GM12878 (cell line): ENCODE data around the gene SOBP. TPM values are rescaled to one million over a fixed set of nuclear protein-coding genes. Genes with fewer than 3 reads are reported as not detected.

Experiments used
- ATAC-seq: fragments of 200-7000 bp; cut with Tn5 transposase; 3 replicates; pipeline ENCODE4 v1.9.1; 2020; ENCODE audit warnings: mild to moderate bottlenecking, moderate library complexity
- BruUV-seq: library from RNA; stranded (reverse); fragments of 400-500 nt; replicated peaks from 2 replicates; lab custom pipeline; 2021; lab: Mats Ljungman, UMichigan
- CTCF ChIA-PET: fragments of 300-600 bp; sonication (Branson Sonifier 250); formaldehyde crosslinking; extraction: SDS; loops from one replicate; lab custom pipeline; 2021; ENCODE audit warnings: inconsistent platforms; lab: Yijun Ruan, JAX
- POLR2A ChIA-PET: fragments of 350-600 bp; formaldehyde crosslinking; extraction: SDS; loops from one replicate; lab custom pipeline; 2021; ENCODE audit warnings: inconsistent platforms; lab: Charles Lee
- RAD21 ChIA-PET: fragments of 300-600 bp; sonication (Branson Sonifier 250); formaldehyde crosslinking; loops from one replicate; lab custom pipeline; 2023; ENCODE audit warnings: antibody characterized with exemption; ENCODE audit not compliant: unreplicated experiment; lab: Charles Lee
- SMC1A ChIA-PET: fragments of 300-600 bp; sonication (Branson Sonifier 250); formaldehyde crosslinking; loops from one replicate; lab custom pipeline; 2023; ENCODE audit not compliant: unreplicated experiment, uncharacterized antibody; lab: Charles Lee
- DNase-seq: peaks from one replicate; pipeline ENCODE4 v3.0.0-alpha.2; 2011; ENCODE audit warnings: low read depth, low spot score
- FAIRE-seq: peaks from 3 replicates; lab custom pipeline; 2011; peaks lifted over from hg19 to GRCh38; lab: Jason Lieb, UNC
- H2AFZ ChIP-seq: 2 replicates; pipeline ENCODE4 v1.6.0; 2011; ENCODE audit warnings: low read depth, low read length, control low read depth; ENCODE audit not compliant: control insufficient read depth
- H3K27ac ChIP-seq: 2 replicates; pipeline ENCODE4 v1.5.1; 2011; ENCODE audit warnings: control low read depth; ENCODE audit not compliant: control insufficient read depth, insufficient read depth
- H3K27me3 ChIP-seq, 2 experiments: replicated peaks in 1 of 2; 2 replicates each; pipeline versions ENCODE4 v1.6.0 to v1.6.1; 2011; ENCODE audit warnings: low read length in 1 of 2; ENCODE audit not compliant: control insufficient read depth in 2 of 2, insufficient read depth in 2 of 2
- H3K36me3 ChIP-seq, 2 experiments: 2 replicates each; pipeline ENCODE4 v1.5.1; 2011; ENCODE audit warnings: low read length in 1 of 2; ENCODE audit not compliant: control insufficient read depth in 2 of 2, insufficient read depth in 2 of 2
- H3K4me1 ChIP-seq: 2 replicates; pipeline ENCODE4 v1.6.1; 2011; ENCODE audit warnings: mild to moderate bottlenecking, low read length, moderate library complexity, mixed read lengths; ENCODE audit not compliant: control insufficient read depth, insufficient read depth
- H3K4me2 ChIP-seq: 2 replicates; pipeline ENCODE4 v1.6.0; 2011; ENCODE audit warnings: control low read depth; ENCODE audit not compliant: control insufficient read depth, insufficient read depth
- H3K4me3 ChIP-seq: fragments of 200-600 bp; sonication (generic); 2 replicates; pipeline ENCODE4 v1.5.1; 2016
- H3K79me2 ChIP-seq: 2 replicates; pipeline ENCODE4 v1.6.0; 2011; ENCODE audit warnings: low read length; ENCODE audit not compliant: control insufficient read depth, insufficient read depth
- H3K9ac ChIP-seq: 2 replicates; pipeline ENCODE4 v1.8.0; 2011; ENCODE audit warnings: low read length, control low read depth, mixed read lengths; ENCODE audit not compliant: control insufficient read depth, insufficient read depth
- H3K9me3 ChIP-seq: replicated peaks from 3 replicates; pipeline ENCODE4 v1.5.1; 2011; ENCODE audit warnings: mild to moderate bottlenecking, low read length; ENCODE audit not compliant: control insufficient read depth, insufficient read depth
- H4K20me1 ChIP-seq: 2 replicates; pipeline ENCODE4 v1.6.0; 2011; ENCODE audit not compliant: control insufficient read depth, insufficient read depth
- BACH1 ChIP-seq: fragments of 450-650 bp; IDR thresholded peaks from 2 replicates; pipeline ENCODE4 v1.6.1; 2017; ENCODE audit warnings: mild to moderate bottlenecking, borderline replicate concordance
- CREM ChIP-seq: IDR thresholded peaks from 2 replicates; pipeline ENCODE4 v1.6.1; 2014; ENCODE audit warnings: antibody characterized with exemption, low read depth
- DPF2 ChIP-seq: fragments of 450-650 bp; IDR thresholded peaks from 2 replicates; pipeline ENCODE4 v1.6.1; 2017; ENCODE audit warnings: mild to moderate bottlenecking
- EED ChIP-seq: sonication (generic); IDR thresholded peaks from 2 replicates; pipeline ENCODE4 v1.6.1; 2016; ENCODE audit warnings: antibody characterized with exemption, low read depth
- ETV6 ChIP-seq, 2 experiments: fragments of 450-650 bp in 1 of 2; IDR thresholded peaks in 1 of 2; conservative IDR thresholded peaks in 1 of 2; 2 replicates each; pipeline ENCODE4 v1.6.1; 2014; ENCODE audit warnings: antibody characterized with exemption in 1 of 2, borderline replicate concordance in 1 of 2, low read depth in 1 of 2, mild to moderate bottlenecking in 1 of 2, moderate library complexity in 1 of 2
- FOXK2 ChIP-seq: fragments of 450-650 bp; IDR thresholded peaks from 2 replicates; pipeline ENCODE4 v1.6.1; 2017; ENCODE audit warnings: mild to moderate bottlenecking, moderate library complexity
- KAT2A ChIP-seq: conservative IDR thresholded peaks from 2 replicates; pipeline ENCODE4 v1.6.1; 2011; ENCODE audit warnings: low read depth, low read length; ENCODE audit not compliant: control insufficient read depth
- MEF2A ChIP-seq: IDR thresholded peaks from 2 replicates; pipeline ENCODE4 v1.6.1; 2011; ENCODE audit warnings: low read depth, mild to moderate bottlenecking, low read length, moderate library complexity; ENCODE audit not compliant: insufficient read depth
- MTA3 ChIP-seq: IDR thresholded peaks from 2 replicates; pipeline ENCODE4 v1.6.1; 2012; ENCODE audit warnings: low read length, inconsistent platforms, borderline replicate concordance
- MXI1 ChIP-seq: fragments of 150-350 bp; IDR thresholded peaks from 2 replicates; pipeline ENCODE4 v1.6.1; 2011; ENCODE audit warnings: low read depth, mild to moderate bottlenecking, inconsistent platforms, low read length, improper control_type of control experiment
- PRDM15 ChIP-seq: fragments of 450-650 bp; formaldehyde crosslinking; IDR thresholded peaks from 2 replicates; pipeline ENCODE4 v1.4.0; 2020; ENCODE audit warnings: mild to moderate bottlenecking, moderate library complexity
- SIX5 ChIP-seq: IDR thresholded peaks from 2 replicates; pipeline ENCODE4 v1.6.1; 2011; ENCODE audit warnings: mild to moderate bottlenecking, low read depth, low read length, moderate library complexity; ENCODE audit not compliant: severe bottlenecking
- SMC3 ChIP-seq: IDR thresholded peaks from 2 replicates; pipeline ENCODE4 v1.6.1; 2011; ENCODE audit warnings: low read length, improper control_type of control experiment, borderline replicate concordance
- SP1 ChIP-seq: IDR thresholded peaks from one replicate; pipeline ENCODE4 v1.6.1; 2011; ENCODE audit warnings: low read depth, low read length
- STAT1 ChIP-seq: fragments of 450-650 bp; conservative IDR thresholded peaks from 2 replicates; pipeline ENCODE4 v1.6.1; 2014; ENCODE audit warnings: antibody characterized with exemption, mild to moderate bottlenecking
- WGBS: methylation state at CpG from one replicate; pipeline ENCODE4 v1.1.6; 2016; ENCODE audit warnings: low lambda C conversion rate; ENCODE audit not compliant: insufficient replicate concordance, insufficient coverage; ENCODE audit errors: missing lambda C conversion rate; 5-methylcytosine and 5-hydroxymethylcytosine counted together
- in situ Hi-C: fragments of 300-500 bp; cut with MboI; formaldehyde crosslinking; loops from 9 replicates; pipeline ENCODE4 v1.14.3; 2018; ENCODE audit warnings: mixed read lengths
- intact Hi-C: fragments of 100-400 bp; cut with micrococcal nuclease; formaldehyde crosslinking; loops from one replicate; pipeline ENCODE4 v1.14.2; 2022; ENCODE audit not compliant: unreplicated experiment
- polyA plus RNA-seq, 11 experiments: library from polyadenylated mRNA; depleted of rRNA in 4 of 11; unstranded in 6 of 11; stranded (reverse) in 5 of 11; fragments of >200 nt; fragmentation: Nextera tagmentation in 4 of 11; fragmentation: Illumina TruSeq in 1 of 11; extraction: Ambion mirVana in 4 of 11; extraction: Trizol in 1 of 11; gene quantifications; 1 replicate in 1 of 11; 2 replicates in 10 of 11; pipeline versions ENCODE4 v1.2.1 to v1.2.3, GENCODE V29; 2011 to 2016; ENCODE audit warnings: inconsistent platforms in 2 of 11, missing spikeins in 2 of 11, low read depth in 1 of 11
- total RNA-seq, 4 experiments: library from RNA; depleted of rRNA in 3 of 4; stranded (reverse); fragments of >200 nt in 3 of 4; fragmentation: Illumina TruSeq in 1 of 4; extraction: Trizol in 1 of 4; gene quantifications; 2 replicates each; pipeline versions ENCODE4 v1.2.1 to v1.2.3, GENCODE V29; 2013 to 2021
- TF ChIP-seq, protein P1 (sequence below): fragments of 450-650 bp; IDR thresholded peaks from 2 replicates; pipeline ENCODE4 v1.6.1; 2017; ENCODE audit warnings: antibody characterized with exemption, mild to moderate bottlenecking, moderate library complexity

SOBP gene
- total and polyA plus RNA-seq, 10 of the 15 experiments (the other 5 are each of a cell fraction or from before 2014, with no cell fraction given), result 0.49 to 1.9 (median 0.78) TPM

DNA sequence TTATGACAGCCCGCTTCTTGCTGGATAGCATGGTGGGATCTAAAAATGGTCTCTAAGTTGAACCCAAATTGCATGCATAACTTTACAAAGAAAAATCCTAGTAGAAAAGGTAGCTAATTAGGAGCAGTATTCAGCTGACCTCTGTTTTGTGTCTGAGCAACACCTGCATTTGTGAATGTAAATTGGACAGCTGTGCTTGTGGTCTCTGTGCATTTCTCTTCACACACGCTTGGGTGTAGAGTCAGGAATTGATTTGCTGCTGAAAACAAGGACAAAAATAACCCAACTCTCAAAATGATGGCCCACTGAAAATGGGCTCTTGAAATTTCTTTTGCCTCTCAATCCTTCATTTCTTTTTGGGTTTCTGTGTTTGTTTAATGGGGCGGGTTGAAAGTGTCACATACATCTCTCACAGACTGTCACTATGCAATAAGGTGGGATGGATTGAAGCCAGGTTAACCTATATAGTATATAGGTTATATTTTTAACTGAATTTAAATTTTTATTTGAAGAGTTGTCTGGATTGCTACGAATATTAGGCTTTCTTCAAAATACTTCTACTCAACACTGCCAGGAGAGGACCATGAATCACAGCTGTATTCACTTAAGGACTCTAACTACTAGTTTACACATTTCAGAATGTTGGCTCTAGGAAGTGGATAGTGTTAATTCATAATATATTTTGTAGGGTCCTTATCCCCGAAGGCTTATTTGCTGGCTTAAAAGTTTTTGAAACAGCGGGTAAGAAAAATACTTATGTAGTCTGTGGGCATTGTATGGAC, 46.5 kb downstream of the SOBP start:
- ChIA-PET CTCF (interaction anchor here (1.5 kb wide), 1 partner anchor 138 kb away, joined by 3 read pairs; no protein-coding TSS in a partner anchor), RAD21 (no interaction called here), POLR2A (no interaction called here), SMC1A (no interaction called here)
- ATAC-seq (no peak), DNase-seq (peak; percentile 7), FAIRE-seq (no peak)
- H3K27ac ChIP-seq, result no peak overlapping the region
- peaks cover 0 to 5% of the 10 kb centered on the region in 2 experiments; a peak in 1 of 4 replicates for H3K27me3 ChIP-seq
- in situ Hi-C loops (no loop called here), intact Hi-C loops (loop anchor here (5.0 kb wide), 1 partner anchor 121 kb away; no protein-coding TSS in a partner anchor)
- no peak overlapping the region for H3K4me3 ChIP-seq
- H3K9ac ChIP-seq, result no peak overlapping the region
- H3K9me3 ChIP-seq, result no peaks in the 10 kb centered on the region
- H3K79me2 ChIP-seq, result no peaks in the 10 kb centered on the region
- BruUV-seq, result no TSS peak
- no peak overlapping the region for H2AFZ ChIP-seq
- H4K20me1 ChIP-seq, result no peaks in the 10 kb centered on the region
- H3K4me1 ChIP-seq, result no peaks in the 10 kb centered on the region
- H3K4me2 ChIP-seq, result no peak overlapping the region
- 51% methylated on average over 6 of the region's 6 CpGs for WGBS
- H3K36me3 ChIP-seq, result no peaks in the 10 kb centered on the region
- TF ChIP-seq SIX5 (no peak), BACH1 (no peak), KAT2A (no peak), MTA3 (no peak), SMC3 (no peak), DPF2 (no peak), EED (no peak), STAT1 (no peak), ETV6 (conservative IDR thresholded peaks at IDR 0.05 in 1 of 2, IDR thresholded peaks at IDR 0.05 in 1 of 2; ENCODE audit: borderline replicate concordance in 1 of 2, low read depth in 1 of 2) (no peak), MXI1 (no peak), CREM (no peak), PRDM15 (CRISPR knock-in tag) (no peak), FOXK2 (no peak), SP1 (no peak), MEF2A (no peak)
- TF ChIP-seq, protein P1, sequence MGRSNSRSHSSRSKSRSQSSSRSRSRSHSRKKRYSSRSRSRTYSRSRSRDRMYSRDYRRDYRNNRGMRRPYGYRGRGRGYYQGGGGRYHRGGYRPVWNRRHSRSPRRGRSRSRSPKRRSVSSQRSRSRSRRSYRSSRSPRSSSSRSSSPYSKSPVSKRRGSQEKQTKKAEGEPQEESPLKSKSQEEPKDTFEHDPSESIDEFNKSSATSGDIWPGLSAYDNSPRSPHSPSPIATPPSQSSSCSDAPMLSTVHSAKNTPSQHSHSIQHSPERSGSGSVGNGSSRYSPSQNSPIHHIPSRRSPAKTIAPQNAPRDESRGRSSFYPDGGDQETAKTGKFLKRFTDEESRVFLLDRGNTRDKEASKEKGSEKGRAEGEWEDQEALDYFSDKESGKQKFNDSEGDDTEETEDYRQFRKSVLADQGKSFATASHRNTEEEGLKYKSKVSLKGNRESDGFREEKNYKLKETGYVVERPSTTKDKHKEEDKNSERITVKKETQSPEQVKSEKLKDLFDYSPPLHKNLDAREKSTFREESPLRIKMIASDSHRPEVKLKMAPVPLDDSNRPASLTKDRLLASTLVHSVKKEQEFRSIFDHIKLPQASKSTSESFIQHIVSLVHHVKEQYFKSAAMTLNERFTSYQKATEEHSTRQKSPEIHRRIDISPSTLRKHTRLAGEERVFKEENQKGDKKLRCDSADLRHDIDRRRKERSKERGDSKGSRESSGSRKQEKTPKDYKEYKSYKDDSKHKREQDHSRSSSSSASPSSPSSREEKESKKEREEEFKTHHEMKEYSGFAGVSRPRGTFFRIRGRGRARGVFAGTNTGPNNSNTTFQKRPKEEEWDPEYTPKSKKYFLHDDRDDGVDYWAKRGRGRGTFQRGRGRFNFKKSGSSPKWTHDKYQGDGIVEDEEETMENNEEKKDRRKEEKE, result no peak
